T-helper 22 cell (primary cell): Measurements from ENCODE around the gene SSC5D.

ENCODE experiments used
- DNase-seq: peaks from one replicate; pipeline ENCODE4 v3.0.0-alpha.2; 2020; ENCODE audit warnings: low read depth

Gene SSC5D

GRCh38 chr19:55554741-55555152, 66.5 kb downstream of the SSC5D start:
- DNase-seq = no peak

GRCh38 chr19:55559684-55560083, 71.4 kb downstream of the SSC5D start:
- no peak for DNase-seq

GRCh38 chr19:55563261-55563690, 75.0 kb downstream of the SSC5D start:
- DNase-seq = no peak

- DNase-seq = no peak
Observed at GRCh38 chr19:55566823-55567222, 78.6 kb downstream of the SSC5D start.

- no peak for DNase-seq
Observed at GRCh38 chr19:55567708-55568328, 79.6 kb downstream of the SSC5D start.
